ENCODE data around the gene L3MBTL4. TPM values are rescaled to one million over a fixed set of nuclear protein-coding genes. Genes with fewer than 3 reads are reported as not detected.

Gene L3MBTL4
- total and polyA plus RNA-seq, 9 of the 15 experiments (the other 6 are each of a cell fraction or from before 2014, with no cell fraction given), result not detected

DNA sequence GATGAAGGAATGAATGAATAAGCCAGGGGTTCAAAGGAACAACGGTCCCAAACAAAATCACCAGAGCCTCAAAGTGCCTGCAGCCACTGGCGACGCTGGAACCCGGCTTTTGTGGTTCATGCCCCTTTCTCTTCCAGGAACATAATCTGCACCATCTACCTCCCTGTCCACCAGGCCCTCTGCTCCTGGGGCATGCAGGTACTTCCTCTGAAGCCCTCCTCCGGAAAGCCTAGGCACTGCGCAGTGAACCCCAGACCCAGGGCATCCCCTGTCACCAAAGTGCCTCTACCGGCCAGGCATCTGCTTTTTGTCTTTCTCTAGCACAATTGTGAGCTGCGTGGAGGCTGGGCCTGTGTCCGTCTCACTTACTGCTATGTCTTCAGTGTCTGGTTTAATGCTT, 420.8 kb downstream of the L3MBTL4 start (continued):
- TF ChIP-seq, protein P1, sequence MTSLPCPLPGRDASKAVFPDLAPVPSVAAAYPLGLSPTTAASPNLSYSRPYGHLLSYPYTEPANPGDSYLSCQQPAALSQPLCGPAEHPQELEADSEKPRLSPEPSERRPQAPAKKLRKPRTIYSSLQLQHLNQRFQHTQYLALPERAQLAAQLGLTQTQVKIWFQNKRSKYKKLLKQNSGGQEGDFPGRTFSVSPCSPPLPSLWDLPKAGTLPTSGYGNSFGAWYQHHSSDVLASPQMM (CRISPR knock-in tag; IDR thresholded peaks at IDR 0.05), result no peak
- no peak for TF ChIP-seq ZNF347 (CRISPR knock-in tag; IDR thresholded peaks at IDR 0.05; ENCODE audit: low read depth)
- no peak for TF ChIP-seq ZNF561 (CRISPR knock-in tag; conservative IDR thresholded peaks at IDR 0.05)
- no peak for TF ChIP-seq FUS (optimal IDR thresholded peaks at IDR 0.05; ENCODE audit: low read depth, low read length)

GRCh38 chr18:5992381-5992780, 422.3 kb downstream of the L3MBTL4 start:
- Histone ChIP-seq H4K20me1 (replicated peaks; ENCODE audit: control insufficient read depth, insufficient read depth, low read length) (no peaks in the 10 kb centered on the region), H3K36me3 (ENCODE audit: control insufficient read depth, insufficient read depth, low read length) (no peaks in the 10 kb centered on the region), H2AFZ (ENCODE audit: low read depth, low read length) (no peak overlapping the region), H3K27me3 (ENCODE audit: control insufficient read depth in 2 of 2, insufficient read depth in 2 of 2, low read length in 2 of 2) (no peaks in the 10 kb centered on the region), H3K4me2 (ENCODE audit: insufficient read depth, low read length) (no peak overlapping the region), H3K4me1 (replicated peaks in 1 of 2; ENCODE audit: control insufficient read depth in 2 of 2, insufficient read depth in 2 of 2, low read length in 2 of 2) (no peaks in the 10 kb centered on the region), H3K9me1 (ENCODE audit: control insufficient read depth, insufficient read depth, low read length) (no peaks in the 10 kb centered on the region), H3K4me3 (no peak overlapping the region), H3K27ac (ENCODE audit: extremely low read depth, low read depth, low read length) (no peak overlapping the region), H3K9me3 (replicated peaks; ENCODE audit: control insufficient read depth, insufficient read depth, low read depth, low read length) (no peaks in the 10 kb centered on the region), H3K79me2 (ENCODE audit: control insufficient read depth, insufficient read depth, low read length) (no peaks in the 10 kb centered on the region), H3K9ac (ENCODE audit: insufficient read depth in 1 of 2, low read depth in 2 of 2, low read length in 2 of 2) (no peak overlapping the region)
- ATAC-seq (no peak), DNase-seq (ENCODE audit: extremely low read depth in 1 of 4, low spot score in 3 of 4) (no peak), FAIRE-seq (no peak)
- CTCF ChIA-PET (ENCODE audit: low intra/inter-chr PET ratio), result interaction anchor here (0.6 kb wide), 1 partner anchor 572 kb away, joined by 3 read pairs; no protein-coding TSS in a partner anchor
- intact Hi-C loops (cut with micrococcal nuclease), result no loop called here
- no TSS peak for BruUV-seq (replicated peaks)
- TF ChIP-seq, protein P2, sequence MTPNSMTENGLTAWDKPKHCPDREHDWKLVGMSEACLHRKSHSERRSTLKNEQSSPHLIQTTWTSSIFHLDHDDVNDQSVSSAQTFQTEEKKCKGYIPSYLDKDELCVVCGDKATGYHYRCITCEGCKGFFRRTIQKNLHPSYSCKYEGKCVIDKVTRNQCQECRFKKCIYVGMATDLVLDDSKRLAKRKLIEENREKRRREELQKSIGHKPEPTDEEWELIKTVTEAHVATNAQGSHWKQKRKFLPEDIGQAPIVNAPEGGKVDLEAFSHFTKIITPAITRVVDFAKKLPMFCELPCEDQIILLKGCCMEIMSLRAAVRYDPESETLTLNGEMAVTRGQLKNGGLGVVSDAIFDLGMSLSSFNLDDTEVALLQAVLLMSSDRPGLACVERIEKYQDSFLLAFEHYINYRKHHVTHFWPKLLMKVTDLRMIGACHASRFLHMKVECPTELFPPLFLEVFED (CRISPR knock-in tag; conservative IDR thresholded peaks at IDR 0.05), result no peak
- TF ChIP-seq CAMTA2 (CRISPR knock-in tag; conservative IDR thresholded peaks at IDR 0.05), result no peak
- TF ChIP-seq CREB1 (IDR thresholded peaks at IDR 0.05), result no peak
- no peak for TF ChIP-seq CREB1 (CRISPR knock-in tag; IDR thresholded peaks at IDR 0.05)
- no peak for TF ChIP-seq ZNF764 (CRISPR knock-in tag; IDR thresholded peaks at IDR 0.05; ENCODE audit: low read depth)
- no peak for TF ChIP-seq KAT2B (IDR thresholded peaks at IDR 0.05; ENCODE audit: low read depth, low read length)
- TF ChIP-seq MTA2 (IDR thresholded peaks at IDR 0.05; ENCODE audit: low read depth), result no peak
- no peak for TF ChIP-seq SMAD1 (IDR thresholded peaks at IDR 0.05; ENCODE audit: low read depth, low read length, partially characterized antibody)
- TF ChIP-seq ZNF76 (CRISPR knock-in tag; IDR thresholded peaks at IDR 0.05; ENCODE audit: borderline replicate concordance), result no peak
- no peak for TF ChIP-seq ZNF668 (CRISPR knock-in tag; IDR thresholded peaks at IDR 0.05)
- TF ChIP-seq, protein P3, sequence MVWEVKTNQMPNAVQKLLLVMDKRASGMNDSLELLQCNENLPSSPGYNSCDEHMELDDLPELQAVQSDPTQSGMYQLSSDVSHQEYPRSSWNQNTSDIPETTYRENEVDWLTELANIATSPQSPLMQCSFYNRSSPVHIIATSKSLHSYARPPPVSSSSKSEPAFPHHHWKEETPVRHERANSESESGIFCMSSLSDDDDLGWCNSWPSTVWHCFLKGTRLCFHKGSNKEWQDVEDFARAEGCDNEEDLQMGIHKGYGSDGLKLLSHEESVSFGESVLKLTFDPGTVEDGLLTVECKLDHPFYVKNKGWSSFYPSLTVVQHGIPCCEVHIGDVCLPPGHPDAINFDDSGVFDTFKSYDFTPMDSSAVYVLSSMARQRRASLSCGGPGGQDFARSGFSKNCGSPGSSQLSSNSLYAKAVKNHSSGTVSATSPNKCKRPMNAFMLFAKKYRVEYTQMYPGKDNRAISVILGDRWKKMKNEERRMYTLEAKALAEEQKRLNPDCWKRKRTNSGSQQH (CRISPR knock-in tag; IDR thresholded peaks at IDR 0.05), result no peak
- TF ChIP-seq, protein P4, sequence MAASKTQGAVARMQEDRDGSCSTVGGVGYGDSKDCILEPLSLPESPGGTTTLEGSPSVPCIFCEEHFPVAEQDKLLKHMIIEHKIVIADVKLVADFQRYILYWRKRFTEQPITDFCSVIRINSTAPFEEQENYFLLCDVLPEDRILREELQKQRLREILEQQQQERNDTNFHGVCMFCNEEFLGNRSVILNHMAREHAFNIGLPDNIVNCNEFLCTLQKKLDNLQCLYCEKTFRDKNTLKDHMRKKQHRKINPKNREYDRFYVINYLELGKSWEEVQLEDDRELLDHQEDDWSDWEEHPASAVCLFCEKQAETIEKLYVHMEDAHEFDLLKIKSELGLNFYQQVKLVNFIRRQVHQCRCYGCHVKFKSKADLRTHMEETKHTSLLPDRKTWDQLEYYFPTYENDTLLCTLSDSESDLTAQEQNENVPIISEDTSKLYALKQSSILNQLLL (CRISPR knock-in tag; IDR thresholded peaks at IDR 0.05; ENCODE audit: borderline replicate concordance), result no peak
- in situ Hi-C loops (cut with MboI), result no loop called here
- WGBS (ENCODE audit: insufficient coverage, low coverage, missing lambda C conversion rate), result 4% methylated on average over 7 of the region's 7 CpGs
- POLR2A ChIA-PET, result interaction anchor here (0.6 kb wide), 1 partner anchor 622 kb away, joined by 3 read pairs; no protein-coding TSS in a partner anchor

Data from K562 (cell line).